ENCODE measurements around the gene SCN2B. TPM values are rescaled to one million over a fixed set of nuclear protein-coding genes. Genes with fewer than 3 reads are reported as not detected.

SCN2B gene
- total and polyA plus RNA-seq, 2 donors (not counting 1 experiment from before 2014, with no cell fraction given): 0.11 to 7.3 TPM

GRCh38 chr11:118210323-118210722 lies 33.9 kb upstream of the SCN2B start:
- no peak for DNase-seq (ENCODE audit: low read depth in 2 of 2)
- Histone ChIP-seq H3K27me3 (ENCODE audit: control insufficient read depth, insufficient read depth, low read length) (peaks cover 5% of the 10 kb centered on the region), H3K4me1 (ENCODE audit: control insufficient read depth, extremely low read depth, insufficient read depth, low read length) (no peaks in the 10 kb centered on the region), H3K79me2 (ENCODE audit: control insufficient read depth, insufficient read depth, low read length) (no peaks in the 10 kb centered on the region), H3K27ac (ENCODE audit: insufficient read depth, low read length) (no peak overlapping the region), H4K20me1 (ENCODE audit: control insufficient read depth, extremely low read depth, insufficient read depth, low read length) (no peaks in the 10 kb centered on the region), H3K9ac (ENCODE audit: insufficient read depth, low read length) (no peak overlapping the region), H3K4me2 (ENCODE audit: extremely low read depth, insufficient read depth, low read length) (no peak overlapping the region), H2AFZ (ENCODE audit: low read length) (no peak overlapping the region), H3K36me3 (ENCODE audit: control insufficient read depth, insufficient read depth, low read length) (no peaks in the 10 kb centered on the region), H3K9me3 (ENCODE audit: control insufficient read depth, insufficient read depth, low read depth, low read length) (no peaks in the 10 kb centered on the region), H3K4me3 (replicated peaks in 1 of 4; ENCODE audit: control extremely low read depth in 1 of 4, insufficient read depth in 1 of 4, low read depth in 3 of 4, low read length in 4 of 4) (no peak overlapping the region)
- TF ChIP-seq EZH2 (IDR thresholded peaks at IDR 0.05; ENCODE audit: low read length, missing control alignments) (no peak), CTCF (conservative IDR thresholded peaks at IDR 0.05 in 1 of 2, IDR thresholded peaks at IDR 0.05 in 1 of 2; ENCODE audit: low read depth in 1 of 2, low read length in 2 of 2) (no peak)

GRCh38 chr11:118209033-118209432 lies 32.6 kb upstream of the SCN2B start:
- Histone ChIP-seq H3K36me3 (ENCODE audit: control insufficient read depth, insufficient read depth, low read length) (no peaks in the 10 kb centered on the region), H3K4me3 (replicated peaks in 1 of 4; ENCODE audit: control extremely low read depth in 1 of 4, insufficient read depth in 1 of 4, low read depth in 3 of 4, low read length in 4 of 4) (no peak overlapping the region), H3K9ac (ENCODE audit: insufficient read depth, low read length) (no peak overlapping the region), H3K4me2 (ENCODE audit: extremely low read depth, insufficient read depth, low read length) (no peak overlapping the region), H3K79me2 (ENCODE audit: control insufficient read depth, insufficient read depth, low read length) (no peaks in the 10 kb centered on the region), H2AFZ (ENCODE audit: low read length) (no peak overlapping the region), H3K4me1 (ENCODE audit: control insufficient read depth, extremely low read depth, insufficient read depth, low read length) (no peaks in the 10 kb centered on the region), H3K27ac (ENCODE audit: insufficient read depth, low read length) (no peak overlapping the region), H4K20me1 (ENCODE audit: control insufficient read depth, extremely low read depth, insufficient read depth, low read length) (no peaks in the 10 kb centered on the region), H3K9me3 (ENCODE audit: control insufficient read depth, insufficient read depth, low read depth, low read length) (no peaks in the 10 kb centered on the region), H3K27me3 (ENCODE audit: control insufficient read depth, insufficient read depth, low read length) (peaks cover 5% of the 10 kb centered on the region)
- DNase-seq (ENCODE audit: low read depth in 2 of 2): no peak
- no peak for TF ChIP-seq CTCF (conservative IDR thresholded peaks at IDR 0.05 in 1 of 2, IDR thresholded peaks at IDR 0.05 in 1 of 2; ENCODE audit: low read depth in 1 of 2, low read length in 2 of 2)
- no peak for TF ChIP-seq EZH2 (IDR thresholded peaks at IDR 0.05; ENCODE audit: low read length, missing control alignments)

GRCh38 chr11:118207079-118207478 lies 30.6 kb upstream of the SCN2B start:
- no peaks in the 10 kb centered on the region for H4K20me1 ChIP-seq (ENCODE audit: control insufficient read depth, extremely low read depth, insufficient read depth, low read length)
- no peak overlapping the region for H3K9ac ChIP-seq (ENCODE audit: insufficient read depth, low read length)
- H3K4me3 ChIP-seq (replicated peaks in 1 of 4; ENCODE audit: control extremely low read depth in 1 of 4, insufficient read depth in 1 of 4, low read depth in 3 of 4, low read length in 4 of 4): no peak overlapping the region
- no peaks in the 10 kb centered on the region for H3K36me3 ChIP-seq (ENCODE audit: control insufficient read depth, insufficient read depth, low read length)
- no peak for TF ChIP-seq EZH2 (IDR thresholded peaks at IDR 0.05; ENCODE audit: low read length, missing control alignments)
- TF ChIP-seq CTCF (conservative IDR thresholded peaks at IDR 0.05 in 1 of 2, IDR thresholded peaks at IDR 0.05 in 1 of 2; ENCODE audit: low read depth in 1 of 2, low read length in 2 of 2): no peak
- no peaks in the 10 kb centered on the region for H3K79me2 ChIP-seq (ENCODE audit: control insufficient read depth, insufficient read depth, low read length)
- no peak overlapping the region for H2AFZ ChIP-seq (ENCODE audit: low read length)
- no peaks in the 10 kb centered on the region for H3K4me1 ChIP-seq (ENCODE audit: control insufficient read depth, extremely low read depth, insufficient read depth, low read length)
- no peak for DNase-seq (ENCODE audit: low read depth in 2 of 2)
- H3K27me3 ChIP-seq (ENCODE audit: control insufficient read depth, insufficient read depth, low read length): peaks cover 3% of the 10 kb centered on the region
- no peak overlapping the region for H3K27ac ChIP-seq (ENCODE audit: insufficient read depth, low read length)
- no peak overlapping the region for H3K4me2 ChIP-seq (ENCODE audit: extremely low read depth, insufficient read depth, low read length)
- no peaks in the 10 kb centered on the region for H3K9me3 ChIP-seq (ENCODE audit: control insufficient read depth, insufficient read depth, low read depth, low read length)

Measured in fibroblast of lung (primary cell).